B cell (primary cell): ENCODE measurements around the gene SPEG. TPM values are rescaled to one million over a fixed set of nuclear protein-coding genes. Genes with fewer than 3 reads are reported as not detected.

ENCODE experiments used
- ATAC-seq: fragments of 200-7000 bp; cut with Tn5 transposase; one replicate; pipeline ENCODE4 v1.10.0; 2021; ENCODE audit warnings: low read depth, mild to moderate bottlenecking, moderate number of reproducible peaks, moderate library complexity
- CTCF ChIA-PET: fragments of 350-600 bp; sonication (Branson Sonifier 250); formaldehyde crosslinking; loops from one replicate; lab custom pipeline; 2021; ENCODE audit warnings: antibody characterized with exemption, inconsistent platforms; lab: Charles Lee
- POLR2A ChIA-PET: fragments of 350-600 bp; sonication (Branson Sonifier 250); formaldehyde crosslinking; loops from one replicate; lab custom pipeline; 2021; ENCODE audit warnings: antibody characterized with exemption; lab: Charles Lee
- DNase-seq: peaks from one replicate; pipeline ENCODE4 v3.0.0; 2013
- H2AFZ ChIP-seq: 2 replicates; pipeline ENCODE4 v1.6.1; 2012; ENCODE audit warnings: mild to moderate bottlenecking, low read depth, low read length; ENCODE audit not compliant: insufficient read depth, poor library complexity, severe bottlenecking
- H3K27ac ChIP-seq, 2 donors: 1 replicate in 1 of 2; 2 replicates in 1 of 2; pipeline ENCODE4 v1.5.1; 2012 to 2013; ENCODE audit warnings: low read length in 2 of 2, mild to moderate bottlenecking in 2 of 2, moderate library complexity in 1 of 2
- H3K27me3 ChIP-seq, 4 experiments: fragments of 200-600 bp in 1 of 4; sonication (generic) in 1 of 4; replicated peaks in 1 of 4; 1 replicate in 2 of 4; 2 replicates in 2 of 4; pipeline versions ENCODE4 v1.6.1 to v1.7.0; 2013 to 2016; ENCODE audit warnings: low read length in 3 of 4, mild to moderate bottlenecking in 2 of 4, mixed read lengths in 1 of 4, moderate library complexity in 1 of 4; ENCODE audit not compliant: insufficient read depth in 4 of 4, control insufficient read depth in 3 of 4; ENCODE audit errors: control extremely low read depth in 1 of 4
- H3K36me3 ChIP-seq, 2 experiments: replicated peaks in 1 of 2; 1 replicate in 1 of 2; 2 replicates in 1 of 2; pipeline versions ENCODE4 v1.6.1 to v1.7.1; 2013; ENCODE audit warnings: low read length in 1 of 2; ENCODE audit not compliant: insufficient read depth in 2 of 2, control insufficient read depth in 1 of 2; ENCODE audit errors: control extremely low read depth in 1 of 2, extremely low read depth in 1 of 2
- H3K4me1 ChIP-seq, 2 donors: fragments of 200-600 bp in 1 of 2; sonication (generic) in 1 of 2; 1 replicate in 1 of 2; 2 replicates in 1 of 2; pipeline versions ENCODE4 v1.5.1 to v1.6.1; 2013 to 2017; ENCODE audit warnings: low read length in 2 of 2; ENCODE audit not compliant: control insufficient read depth in 2 of 2, insufficient read depth in 2 of 2
- H3K4me2 ChIP-seq: replicated peaks from 2 replicates; pipeline ENCODE3; 2012; ENCODE audit warnings: mild to moderate bottlenecking, low read depth, low read length; ENCODE audit not compliant: poor library complexity, severe bottlenecking
- H3K4me3 ChIP-seq, 5 experiments: fragments of 200-600 bp in 1 of 5; sonication (generic) in 1 of 5; 1 replicate in 3 of 5; 2 replicates in 2 of 5; pipeline versions ENCODE4 v1.5.1 to v1.7.0; 2011 to 2016; ENCODE audit warnings: low read length in 4 of 5, mild to moderate bottlenecking in 4 of 5, low read depth in 2 of 5, control low read depth in 1 of 5, moderate library complexity in 1 of 5; ENCODE audit not compliant: insufficient read depth in 1 of 5; ENCODE audit errors: control extremely low read depth in 1 of 5, extremely low read depth in 1 of 5
- H3K79me2 ChIP-seq: fragments of 200-600 bp; sonication (generic); one replicate; pipeline ENCODE4 v1.6.0; 2016; ENCODE audit warnings: low read length; ENCODE audit not compliant: control insufficient read depth, insufficient read depth
- H3K9ac ChIP-seq: fragments of 200-600 bp; sonication (generic); 2 replicates; pipeline ENCODE4 v1.6.1; 2017; ENCODE audit warnings: mild to moderate bottlenecking, low read length, moderate library complexity
- H3K9me3 ChIP-seq, 3 donors: one replicate each; pipeline versions ENCODE4 v1.6.1 to v1.7.1; 2013; ENCODE audit warnings: low read length in 2 of 3; ENCODE audit not compliant: control insufficient read depth in 2 of 3, insufficient read depth in 1 of 3; ENCODE audit errors: control extremely low read depth in 1 of 3
- H4K20me1 ChIP-seq: 2 replicates; pipeline ENCODE4 v1.6.0; 2012; ENCODE audit warnings: mild to moderate bottlenecking, low read length; ENCODE audit not compliant: insufficient read depth, control insufficient read depth, poor library complexity, severe bottlenecking
- H3K27ac Mint-ChIP-seq: one replicate; pipeline ENCODE4 v1.8.0; 2021; ENCODE audit warnings: mixed read lengths
- H3K27me3 Mint-ChIP-seq: one replicate; pipeline ENCODE4 v1.8.0; 2021; ENCODE audit warnings: mixed read lengths
- H3K4me1 Mint-ChIP-seq: one replicate; pipeline ENCODE4 v1.8.0; 2021; ENCODE audit warnings: mixed read lengths
- H3K4me3 Mint-ChIP-seq: one replicate; pipeline ENCODE4 v1.8.0; 2021; ENCODE audit warnings: mixed read lengths
- H3K9me3 Mint-ChIP-seq: one replicate; pipeline ENCODE4 v1.8.0; 2022; ENCODE audit warnings: mixed read lengths; ENCODE audit not compliant: insufficient read depth
- EZH2 ChIP-seq: IDR thresholded peaks from 2 replicates; pipeline ENCODE4 v1.6.1; 2012; ENCODE audit warnings: borderline replicate concordance, low read depth, mild to moderate bottlenecking, moderate library complexity, low read length; ENCODE audit not compliant: insufficient read depth, poor library complexity, severe bottlenecking
- WGBS: methylation state at CpG from one replicate; pipeline ENCODE4 v1.1.5; 2013; ENCODE audit warnings: missing lambda C conversion rate; ENCODE audit not compliant: insufficient coverage; 5-methylcytosine and 5-hydroxymethylcytosine counted together
- intact Hi-C: fragments of 100-400 bp; cut with micrococcal nuclease; formaldehyde crosslinking; loops from one replicate; pipeline ENCODE4 v1.10.0; 2022
- polyA plus RNA-seq: library from polyadenylated mRNA; depleted of rRNA; stranded (reverse); fragments of >200 nt; gene quantifications from 2 replicates; pipeline ENCODE4 v1.2.3, GENCODE V29; 2012
- total RNA-seq, 2 donors: library from RNA; stranded (reverse); fragments of 120-200 nt in 1 of 2; gene quantifications; 1 replicate in 1 of 2; 2 replicates in 1 of 2; pipeline versions ENCODE4 v1.2.3 to v1.2.4, GENCODE V29; 2013 to 2022
- TF ChIP-seq, protein P1 (sequence below): fragments of 200-600 bp; IDR thresholded peaks from one replicate; pipeline ENCODE4 v1.8.0; 2022; ENCODE audit warnings: antibody characterized with exemption, mild to moderate bottlenecking

The SPEG gene
- total and polyA plus RNA-seq, 2 donors (not counting 1 experiment from before 2014, with no cell fraction given), result 0.03 to 0.74 TPM

DNA sequence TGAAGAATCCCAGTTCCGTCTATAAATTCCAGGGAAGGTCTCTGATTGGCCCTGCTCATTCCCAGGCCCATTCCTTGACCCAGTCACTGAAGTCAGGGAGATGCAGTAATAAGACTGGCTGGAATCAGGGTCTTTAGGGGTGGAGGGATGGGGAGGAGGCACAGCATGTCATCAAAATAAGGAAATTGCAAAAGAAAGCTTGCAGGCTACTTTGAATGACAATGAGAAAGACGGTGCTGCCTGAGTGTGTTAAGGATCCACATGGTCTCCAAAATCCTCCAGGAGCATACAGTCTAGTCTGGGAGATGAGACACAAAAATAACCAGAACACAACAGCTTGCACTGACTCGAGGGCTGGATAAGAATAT lies 18.4 kb upstream of the SPEG start:
- 86% methylated on average over 1 of the region's 3 CpGs for WGBS
- TF ChIP-seq, protein P1, sequence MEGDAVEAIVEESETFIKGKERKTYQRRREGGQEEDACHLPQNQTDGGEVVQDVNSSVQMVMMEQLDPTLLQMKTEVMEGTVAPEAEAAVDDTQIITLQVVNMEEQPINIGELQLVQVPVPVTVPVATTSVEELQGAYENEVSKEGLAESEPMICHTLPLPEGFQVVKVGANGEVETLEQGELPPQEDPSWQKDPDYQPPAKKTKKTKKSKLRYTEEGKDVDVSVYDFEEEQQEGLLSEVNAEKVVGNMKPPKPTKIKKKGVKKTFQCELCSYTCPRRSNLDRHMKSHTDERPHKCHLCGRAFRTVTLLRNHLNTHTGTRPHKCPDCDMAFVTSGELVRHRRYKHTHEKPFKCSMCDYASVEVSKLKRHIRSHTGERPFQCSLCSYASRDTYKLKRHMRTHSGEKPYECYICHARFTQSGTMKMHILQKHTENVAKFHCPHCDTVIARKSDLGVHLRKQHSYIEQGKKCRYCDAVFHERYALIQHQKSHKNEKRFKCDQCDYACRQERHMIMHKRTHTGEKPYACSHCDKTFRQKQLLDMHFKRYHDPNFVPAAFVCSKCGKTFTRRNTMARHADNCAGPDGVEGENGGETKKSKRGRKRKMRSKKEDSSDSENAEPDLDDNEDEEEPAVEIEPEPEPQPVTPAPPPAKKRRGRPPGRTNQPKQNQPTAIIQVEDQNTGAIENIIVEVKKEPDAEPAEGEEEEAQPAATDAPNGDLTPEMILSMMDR, result no peak
- TF ChIP-seq EZH2, result no peak
- Histone ChIP-seq H2AFZ (no peak overlapping the region), H3K36me3 (no peaks in the 10 kb centered on the region), H4K20me1 (no peaks in the 10 kb centered on the region), H3K27me3 (peaks cover 0 to 44% (median 6%) of the 10 kb centered on the region in 4 experiments), H3K9me3 (peaks cover 0 to 9% (median 6%) of the 10 kb centered on the region in 3 donors), H3K79me2 (no peaks in the 10 kb centered on the region), H3K4me2 (no peak overlapping the region), H3K4me3 (no peak overlapping the region), H3K27ac (no peak overlapping the region), H3K4me1 (no peaks in the 10 kb centered on the region), H3K9ac (no peak overlapping the region)
- H3K27ac Mint-ChIP-seq, result no peak overlapping the region
- H3K4me3 Mint-ChIP-seq, result no peak overlapping the region
- H3K4me1 Mint-ChIP-seq, result peaks cover 1% of the 10 kb centered on the region
- ChIA-PET CTCF (no interaction called here), POLR2A (no interaction called here)
- peaks cover 4% of the 10 kb centered on the region for H3K9me3 Mint-ChIP-seq
- peaks cover 44% of the 10 kb centered on the region for H3K27me3 Mint-ChIP-seq
- intact Hi-C loops, result no loop called here
- ATAC-seq (no peak), DNase-seq (no peak)

DNA sequence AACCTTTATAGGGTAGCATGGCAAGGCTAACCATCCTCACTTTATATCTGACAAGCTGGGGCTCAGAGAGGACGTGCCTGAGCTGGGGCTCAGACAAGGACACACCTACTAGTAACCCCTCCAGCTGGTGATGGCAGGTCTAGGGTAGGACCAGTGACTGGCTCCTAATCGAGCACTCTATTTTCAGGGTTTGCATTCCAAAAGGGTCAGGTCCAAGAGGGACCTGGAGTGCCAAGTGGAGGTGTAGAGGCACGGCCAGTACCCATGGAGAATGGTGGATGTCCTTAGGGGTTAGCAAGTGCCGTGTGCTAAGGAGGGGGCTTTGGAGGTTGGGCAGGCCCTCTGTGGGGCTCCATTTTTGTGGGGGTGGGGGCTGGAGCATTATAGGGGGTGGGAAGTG lies 17.7 kb upstream of the SPEG start:
- H3K27me3 ChIP-seq, result peaks cover 0 to 43% (median 6%) of the 10 kb centered on the region in 4 experiments
- intact Hi-C loops, result no loop called here
- no peak overlapping the region for H3K4me2 ChIP-seq
- ATAC-seq, result no peak
- no peak overlapping the region for H3K27ac ChIP-seq
- no peaks in the 10 kb centered on the region for H4K20me1 ChIP-seq
- WGBS, result 93% methylated on average over 3 of the region's 4 CpGs
- H3K9ac ChIP-seq, result no peak overlapping the region
- POLR2A ChIA-PET, result interaction anchor here (0.5 kb wide), 1 partner anchor 266 kb away, joined by 12 read pairs; no protein-coding TSS in a partner anchor
- no peak for TF ChIP-seq EZH2
- TF ChIP-seq, protein P1, result no peak
- CTCF ChIA-PET, result no interaction called here
- no peaks in the 10 kb centered on the region for H3K4me1 ChIP-seq
- no peaks in the 10 kb centered on the region for H3K36me3 ChIP-seq
- no peak overlapping the region for H3K27ac Mint-ChIP-seq
- no peak overlapping the region for H3K4me3 Mint-ChIP-seq
- no peaks in the 10 kb centered on the region for H3K79me2 ChIP-seq
- peaks cover 4% of the 10 kb centered on the region for H3K9me3 Mint-ChIP-seq
- H2AFZ ChIP-seq, result no peak overlapping the region
- no peak overlapping the region for H3K4me3 ChIP-seq
- peaks cover 0 to 6% (median 6%) of the 10 kb centered on the region in 3 donors for H3K9me3 ChIP-seq
- H3K27me3 Mint-ChIP-seq, result peaks cover 47% of the 10 kb centered on the region
- DNase-seq, result no peak
- H3K4me1 Mint-ChIP-seq, result peaks cover 1% of the 10 kb centered on the region
